Raji (cell line): ENCODE data around the gene SPRR1A.

Experiments
- POLR2A ChIP-seq: IDR thresholded peaks from 2 replicates; pipeline ENCODE4 v1.6.1; 2011; ENCODE audit warnings: low read depth, low read length, control low read depth; ENCODE audit not compliant: insufficient read depth

Gene SPRR1A, protein sequence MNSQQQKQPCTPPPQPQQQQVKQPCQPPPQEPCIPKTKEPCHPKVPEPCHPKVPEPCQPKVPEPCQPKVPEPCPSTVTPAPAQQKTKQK

DNA sequence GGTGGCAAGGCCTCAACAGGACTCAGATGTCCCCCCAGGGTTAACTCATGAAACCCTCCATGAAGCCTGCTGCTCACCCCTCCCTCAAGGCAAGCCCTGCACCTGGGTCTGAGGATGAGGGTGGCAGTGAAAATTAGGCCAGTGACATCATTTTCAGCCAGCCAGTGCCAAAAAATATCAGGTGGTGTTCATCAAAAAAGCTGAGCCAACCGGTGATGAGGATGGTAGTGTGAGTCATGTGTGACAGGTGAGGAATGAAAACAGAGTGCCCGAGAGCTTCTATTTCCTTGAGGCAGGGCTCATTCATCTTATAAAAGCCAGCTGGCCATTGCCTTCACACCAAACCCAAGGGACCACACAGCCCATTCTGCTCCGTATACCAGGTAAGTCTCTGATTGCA, at the start of gene SPRR1A:
SPRR1A (plus strand) TSS at position 339 of the 400 bp plus-strand sequence. CDS start 1,150 bp downstream, outside the sequence.
- no peak for TF ChIP-seq POLR2A

- no peak for TF ChIP-seq POLR2A
Observed at GRCh38 chr1:152940614-152941013, 43.3 kb upstream of the SPRR1A start.

GRCh38 chr1:152941037-152941711, 42.7 kb upstream of the SPRR1A start:
- TF ChIP-seq POLR2A = no peak

- TF ChIP-seq POLR2A = no peak
Observed at GRCh38 chr1:152942161-152942560, 41.7 kb upstream of the SPRR1A start.

- no peak for TF ChIP-seq POLR2A
Observed at GRCh38 chr1:152946248-152946647, 37.6 kb upstream of the SPRR1A start.

- TF ChIP-seq POLR2A = no peak
Observed at GRCh38 chr1:152946651-152947256, 37.1 kb upstream of the SPRR1A start, which contains the start of gene SPRR5. TSS of gene SPRR5 (plus strand) at chr1:152947206. CDS start at chr1:152948555, 1,349 bp downstream.

DNA sequence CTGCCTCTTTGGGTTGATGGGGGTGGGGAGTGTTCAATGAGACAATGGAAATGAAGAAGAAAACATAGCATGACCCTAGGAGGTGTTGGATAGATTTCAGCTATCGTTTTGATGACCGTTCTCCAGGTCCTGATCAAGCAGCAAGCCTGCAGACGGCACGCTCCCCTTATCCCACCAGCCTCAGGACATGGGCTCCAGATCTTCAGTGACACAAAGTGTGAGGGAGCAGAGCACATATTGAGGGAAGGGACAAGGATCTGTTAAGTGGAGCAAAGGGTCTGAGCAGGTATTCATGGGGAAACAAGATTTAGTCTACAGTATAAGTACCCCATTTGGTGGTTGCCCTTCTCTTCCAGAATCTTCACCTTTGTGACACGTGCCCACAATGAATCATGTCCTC, 32.2 kb upstream of the SPRR1A start:
- no peak for TF ChIP-seq POLR2A

DNA sequence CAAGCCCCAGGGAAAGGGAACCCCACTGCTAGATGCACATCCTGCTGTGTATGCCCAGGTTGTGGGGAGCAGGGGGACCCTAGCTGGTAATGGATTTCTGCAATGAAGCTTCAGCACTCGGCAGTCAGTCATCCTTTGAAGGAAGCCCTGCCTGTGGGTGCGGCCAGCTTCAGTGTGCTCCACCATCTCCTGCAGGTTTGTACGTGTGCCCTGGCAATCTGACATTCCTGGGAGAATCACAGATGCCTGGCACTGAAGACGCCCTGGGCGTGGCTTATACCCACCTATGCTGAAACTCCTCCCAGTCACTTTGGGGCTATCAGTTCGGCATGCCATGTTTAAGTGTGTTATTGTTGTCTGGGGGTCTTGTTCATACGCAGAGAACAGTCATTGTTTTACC, 30.1 kb upstream of the SPRR1A start:
- TF ChIP-seq POLR2A = no peak

GRCh38 chr1:152954436-152954835, 29.4 kb upstream of the SPRR1A start:
- TF ChIP-seq POLR2A = no peak

- TF ChIP-seq POLR2A = no peak
Observed at GRCh38 chr1:152957561-152957960, 26.3 kb upstream of the SPRR1A start.

GRCh38 chr1:152959273-152959672, 24.6 kb upstream of the SPRR1A start:
- TF ChIP-seq POLR2A = no peak

DNA sequence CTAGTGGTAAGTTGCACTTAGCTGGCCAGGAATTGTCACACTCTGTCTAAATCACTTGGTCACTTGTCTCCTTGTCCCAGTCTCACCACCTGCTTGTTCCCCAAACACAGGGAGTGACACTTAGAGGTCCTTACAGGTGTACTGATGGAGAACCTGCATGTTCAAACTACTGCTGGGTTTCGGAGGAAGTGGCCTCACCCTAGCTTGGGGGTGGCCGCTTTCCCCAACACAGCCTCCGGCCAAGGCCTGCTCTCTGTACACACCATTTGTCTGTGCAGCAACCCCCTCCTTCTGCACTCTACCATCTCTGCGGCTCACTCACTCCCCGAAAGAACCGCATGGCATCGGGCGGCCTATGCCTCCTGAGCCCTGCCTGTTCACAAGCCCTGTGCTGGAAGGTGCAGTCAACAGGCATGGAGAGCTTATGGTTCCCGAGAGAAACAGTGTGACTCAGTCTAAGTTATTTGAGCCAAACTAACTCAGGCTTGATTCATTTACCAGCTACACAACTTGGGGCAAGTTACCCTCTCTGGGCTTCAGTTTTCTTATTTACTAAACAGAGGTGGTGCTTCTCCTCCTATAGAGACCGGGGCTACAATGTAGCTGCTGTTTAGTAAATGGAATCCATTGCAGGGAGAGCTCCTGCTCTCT, 24.0 kb upstream of the SPRR1A start:
- no peak for TF ChIP-seq POLR2A

DNA sequence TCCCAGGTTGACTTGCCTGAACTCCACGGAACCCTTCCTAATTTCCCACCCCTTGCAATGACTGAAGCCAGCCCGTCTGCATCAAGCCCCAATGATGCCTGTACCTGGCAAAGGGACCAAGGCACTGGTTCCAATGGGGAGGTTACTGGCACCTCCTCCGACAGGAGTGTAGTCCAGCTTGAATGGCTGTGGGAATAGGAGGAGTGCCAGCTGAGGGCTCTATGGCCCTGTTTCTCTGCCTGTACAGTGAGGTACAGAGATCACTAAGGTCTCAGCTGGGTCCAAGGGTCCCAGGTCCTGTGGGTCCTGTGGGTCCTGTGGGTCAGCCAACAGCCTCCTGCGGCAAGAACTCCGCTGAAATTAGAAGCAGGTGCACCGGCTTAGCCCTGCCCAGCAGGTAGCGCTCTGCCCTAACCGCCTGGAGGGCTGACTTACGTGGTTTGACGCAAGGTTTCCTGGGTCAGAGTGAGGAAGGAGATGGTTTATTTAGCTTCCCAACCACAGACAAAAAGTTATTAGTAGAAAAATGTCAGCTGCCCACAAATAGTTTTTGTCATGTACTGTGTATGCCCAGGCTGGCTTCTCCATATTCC, 23.3 kb upstream of the SPRR1A start:
- no peak for TF ChIP-seq POLR2A

GRCh38 chr1:152961226-152961891, 22.5 kb upstream of the SPRR1A start:
- TF ChIP-seq POLR2A = no peak

- TF ChIP-seq POLR2A = no peak
Observed at GRCh38 chr1:152962876-152963415, 20.9 kb upstream of the SPRR1A start.
